Measurements from ENCODE around the gene PAQR5. TPM values are rescaled to one million over a fixed set of nuclear protein-coding genes. Genes with fewer than 3 reads are reported as not detected.

PAQR5 gene
- total RNA-seq, 1 experiment from 2014 or later, result 2.0 TPM

- Histone ChIP-seq H3K27ac (ENCODE audit: low read length) (no peak overlapping the region), H3K36me3 (ENCODE audit: control insufficient read depth, insufficient read depth, low read length) (no peaks in the 10 kb centered on the region), H3K4me1 (ENCODE audit: control insufficient read depth, insufficient read depth, low read length) (no peaks in the 10 kb centered on the region), H3K4me3 (ENCODE audit: low read depth in 2 of 2, low read length in 2 of 2) (no peak overlapping the region), H3K27me3 (ENCODE audit: control insufficient read depth, insufficient read depth, low read length) (no peaks in the 10 kb centered on the region), H3K9me3 (ENCODE audit: control insufficient read depth, insufficient read depth, low read depth, low read length) (no peaks in the 10 kb centered on the region)
- ChIA-PET POLR2A (no interaction called here), CTCF (no interaction called here)
- no peak for TF ChIP-seq TCF7L2 (IDR thresholded peaks at IDR 0.05; ENCODE audit: low read depth, low read length)
- no peak for TF ChIP-seq SIN3A (IDR thresholded peaks at IDR 0.05; ENCODE audit: borderline replicate concordance, insufficient read depth, low read depth, low read length)
- TF ChIP-seq REST (IDR thresholded peaks at IDR 0.05; ENCODE audit: insufficient read depth in 1 of 2, low read depth in 2 of 2, low read length in 1 of 2), result no peak
- TF ChIP-seq POLR2AphosphoS5 (IDR thresholded peaks at IDR 0.05; ENCODE audit: low read depth, low read length), result no peak
- no peak for TF ChIP-seq CTCF (IDR thresholded peaks at IDR 0.05)
- in situ Hi-C loops (cut with HindIII; ENCODE audit: low pct_unique_long_range_greater_than_20kb, low sequenced_read_pairs), result no loop called here
- intact Hi-C loops (cut with micrococcal nuclease; ENCODE audit: unreplicated experiment), result no loop called here
- BruUV-seq (replicated peaks), result no TSS peak
- DNase-seq (ENCODE audit: low read depth, low spot score), result no peak
- no peak for ATAC-seq
Measured at GRCh38 chr15:69277316-69277715, 21.4 kb upstream of the PAQR5 start.

- no peak for ATAC-seq
- ChIA-PET CTCF (no interaction called here), POLR2A (no interaction called here)
- no peaks in the 10 kb centered on the region for H3K4me1 ChIP-seq (ENCODE audit: control insufficient read depth, insufficient read depth, low read length)
- no peak for DNase-seq (ENCODE audit: low read depth, low spot score)
- H3K4me3 ChIP-seq (ENCODE audit: low read depth in 2 of 2, low read length in 2 of 2), result no peak overlapping the region
- TF ChIP-seq CTCF (IDR thresholded peaks at IDR 0.05), result no peak
- TF ChIP-seq SIN3A (IDR thresholded peaks at IDR 0.05; ENCODE audit: borderline replicate concordance, insufficient read depth, low read depth, low read length), result no peak
- TF ChIP-seq REST (IDR thresholded peaks at IDR 0.05; ENCODE audit: insufficient read depth in 1 of 2, low read depth in 2 of 2, low read length in 1 of 2), result no peak
- TF ChIP-seq POLR2AphosphoS5 (IDR thresholded peaks at IDR 0.05; ENCODE audit: low read depth, low read length), result no peak
- no peak for TF ChIP-seq TCF7L2 (IDR thresholded peaks at IDR 0.05; ENCODE audit: low read depth, low read length)
- no TSS peak for BruUV-seq (replicated peaks)
- in situ Hi-C loops (cut with HindIII; ENCODE audit: low pct_unique_long_range_greater_than_20kb, low sequenced_read_pairs) (no loop called here), intact Hi-C loops (cut with micrococcal nuclease; ENCODE audit: unreplicated experiment) (no loop called here)
- no peak overlapping the region for H3K27ac ChIP-seq (ENCODE audit: low read length)
- H3K27me3 ChIP-seq (ENCODE audit: control insufficient read depth, insufficient read depth, low read length), result no peaks in the 10 kb centered on the region
- no peaks in the 10 kb centered on the region for H3K9me3 ChIP-seq (ENCODE audit: control insufficient read depth, insufficient read depth, low read depth, low read length)
- H3K36me3 ChIP-seq (ENCODE audit: control insufficient read depth, insufficient read depth, low read length), result no peaks in the 10 kb centered on the region
Measured at GRCh38 chr15:69279636-69280035, 19.1 kb upstream of the PAQR5 start.
